Keratinocyte (primary cell): ENCODE results near the gene LMBR1. TPM values are rescaled to one million over a fixed set of nuclear protein-coding genes. Genes with fewer than 3 reads are reported as not detected.

Experiments
- DNase-seq: peaks from one replicate; pipeline ENCODE4 v3.0.0-alpha.2; 2011; ENCODE audit warnings: low read depth, missing footprints, low spot score
- FAIRE-seq: peaks from 2 replicates; lab custom pipeline; 2011; peaks lifted over from hg19 to GRCh38; lab: Jason Lieb, UNC
- H2AFZ ChIP-seq: 2 replicates; pipeline ENCODE4 v1.6.0; 2012; ENCODE audit warnings: low read length, control low read depth, inconsistent platforms; ENCODE audit not compliant: control insufficient read depth
- H3K27ac ChIP-seq: 2 replicates; pipeline ENCODE4 v1.5.1; 2011; ENCODE audit warnings: low read length; ENCODE audit not compliant: control insufficient read depth, insufficient read depth
- H3K27me3 ChIP-seq: 3 replicates; pipeline ENCODE4 v1.6.0; 2011; ENCODE audit warnings: low read length; ENCODE audit not compliant: control insufficient read depth, insufficient read depth; ENCODE audit errors: extremely low read depth
- H3K36me3 ChIP-seq, 2 experiments: 2 replicates in 1 of 2; 3 replicates in 1 of 2; pipeline ENCODE4 v1.5.1; 2011; ENCODE audit warnings: low read length in 2 of 2, mild to moderate bottlenecking in 1 of 2; ENCODE audit not compliant: control insufficient read depth in 2 of 2, insufficient read depth in 2 of 2; ENCODE audit errors: extremely low read depth in 1 of 2
- H3K4me1 ChIP-seq: 3 replicates; pipeline ENCODE4 v1.5.1; 2011; ENCODE audit warnings: low read length; ENCODE audit not compliant: control insufficient read depth, insufficient read depth; ENCODE audit errors: extremely low read depth
- H3K4me2 ChIP-seq: 3 replicates; pipeline ENCODE4 v1.6.0; 2011; ENCODE audit warnings: low read depth, low read length; ENCODE audit not compliant: control insufficient read depth, insufficient read depth; ENCODE audit errors: extremely low read depth
- H3K4me3 ChIP-seq, 3 experiments: fragments of 200-600 bp in 1 of 3; sonication (generic) in 1 of 3; 2 replicates in 2 of 3; 3 replicates in 1 of 3; pipeline ENCODE4 v1.5.1; 2011 to 2016; ENCODE audit warnings: low read length in 3 of 3, mild to moderate bottlenecking in 3 of 3, control low read depth in 2 of 3, inconsistent platforms in 1 of 3, low read depth in 1 of 3, mixed read lengths in 1 of 3, mixed run types in 1 of 3, moderate library complexity in 1 of 3; ENCODE audit not compliant: control insufficient read depth in 2 of 3, insufficient read depth in 2 of 3; ENCODE audit errors: extremely low read depth in 1 of 3
- H3K79me2 ChIP-seq: 2 replicates; pipeline ENCODE4 v1.6.0; 2012; ENCODE audit warnings: low read length; ENCODE audit not compliant: control insufficient read depth, insufficient read depth
- H3K9ac ChIP-seq: 3 replicates; pipeline ENCODE4 v1.6.0; 2011; ENCODE audit warnings: low read length; ENCODE audit not compliant: control insufficient read depth, insufficient read depth; ENCODE audit errors: extremely low read depth
- H3K9me1 ChIP-seq: 3 replicates; pipeline ENCODE4 v1.6.0; 2011; ENCODE audit warnings: low read length; ENCODE audit not compliant: control insufficient read depth, insufficient read depth; ENCODE audit errors: extremely low read depth
- H3K9me3 ChIP-seq: 2 replicates; pipeline ENCODE4 v1.5.1; 2012; ENCODE audit warnings: low read depth, low read length; ENCODE audit not compliant: control insufficient read depth
- H4K20me1 ChIP-seq: 3 replicates; pipeline ENCODE4 v1.6.0; 2011; ENCODE audit warnings: low read length; ENCODE audit not compliant: control insufficient read depth, insufficient read depth; ENCODE audit errors: extremely low read depth
- CTCF ChIP-seq, 3 experiments: IDR thresholded peaks in 1 of 3; conservative IDR thresholded peaks in 1 of 3; optimal IDR thresholded peaks in 1 of 3; 2 replicates in 2 of 3; 3 replicates in 1 of 3; pipeline versions ENCODE3 to v1.5.1; 2011; ENCODE audit warnings: low read length in 3 of 3, mild to moderate bottlenecking in 3 of 3, moderate library complexity in 2 of 3, control low read depth in 1 of 3, inconsistent platforms in 1 of 3; ENCODE audit not compliant: insufficient read depth in 2 of 3; ENCODE audit errors: extremely low read depth in 1 of 3
- EZH2 ChIP-seq: IDR thresholded peaks from one replicate; pipeline ENCODE4 v1.6.1; 2012; ENCODE audit warnings: inconsistent platforms, mild to moderate bottlenecking, low read length, moderate library complexity
- dilution Hi-C: fragments of 300-500 bp; cut with MboI; formaldehyde crosslinking; loops from one replicate; pipeline ENCODE4 v1.7.0; 2020; ENCODE audit warnings: low sequenced_read_pairs; ENCODE audit not compliant: extremely low pct_ligation_motif_present
- polyA minus RNA-seq, 3 experiments: library from RNA; depleted of rRNA, polyadenylated mRNA; stranded (reverse); fragments of >200 nt; gene quantifications; 1 replicate in 1 of 3; 2 replicates in 1 of 3; 3 replicates in 1 of 3; pipeline ENCODE4 v1.2.3, GENCODE V29; 2011
- polyA plus RNA-seq, 5 experiments: library from polyadenylated mRNA; depleted of rRNA in 3 of 5; stranded (reverse) in 3 of 5; stranded (forward) in 1 of 5; unstranded in 1 of 5; fragments of >200 nt; gene quantifications; 1 replicate in 1 of 5; 2 replicates in 3 of 5; 3 replicates in 1 of 5; pipeline versions ENCODE4 v1.2.1 to v1.2.3, GENCODE V29; 2011 to 2012; ENCODE audit warnings: missing spikeins in 2 of 5, low read depth in 1 of 5, low replicate concordance in 1 of 5

LMBR1 gene, protein sequence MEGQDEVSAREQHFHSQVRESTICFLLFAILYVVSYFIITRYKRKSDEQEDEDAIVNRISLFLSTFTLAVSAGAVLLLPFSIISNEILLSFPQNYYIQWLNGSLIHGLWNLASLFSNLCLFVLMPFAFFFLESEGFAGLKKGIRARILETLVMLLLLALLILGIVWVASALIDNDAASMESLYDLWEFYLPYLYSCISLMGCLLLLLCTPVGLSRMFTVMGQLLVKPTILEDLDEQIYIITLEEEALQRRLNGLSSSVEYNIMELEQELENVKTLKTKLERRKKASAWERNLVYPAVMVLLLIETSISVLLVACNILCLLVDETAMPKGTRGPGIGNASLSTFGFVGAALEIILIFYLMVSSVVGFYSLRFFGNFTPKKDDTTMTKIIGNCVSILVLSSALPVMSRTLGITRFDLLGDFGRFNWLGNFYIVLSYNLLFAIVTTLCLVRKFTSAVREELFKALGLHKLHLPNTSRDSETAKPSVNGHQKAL
- 18.5 to 30.2 TPM (median 29.9 TPM) in 3 replicates for polyA plus RNA-seq
- 10.9 TPM for polyA plus RNA-seq (2011; ENCODE audit: low read depth)
- polyA plus RNA-seq (2011; cell fraction: cytosol; rRNA removed): 16.9 and 36.5 TPM in 2 replicates
- 34.4 and 36.4 TPM in 2 replicates for polyA plus RNA-seq (2011; cell fraction: nucleus; rRNA removed)
- polyA plus RNA-seq (2012; ENCODE audit: low replicate concordance): 20.1 and 24.6 TPM in 2 replicates
- 22.8 to 61.5 TPM (median 42.7 TPM) in 3 replicates for polyA minus RNA-seq
- 36.3 TPM for polyA minus RNA-seq (2011; cell fraction: cytosol; rRNA and poly(A)+ RNA removed)
- polyA minus RNA-seq (2011; cell fraction: nucleus; rRNA and poly(A)+ RNA removed): 54.2 and 95.6 TPM in 2 replicates

- H3K36me3 ChIP-seq: no peaks in the 10 kb centered on the region
- no peaks in the 10 kb centered on the region for H4K20me1 ChIP-seq
- H3K9me1 ChIP-seq: no peaks in the 10 kb centered on the region
- peak within 1 kb of the TSS; percentile 93 for H2AFZ ChIP-seq
- dilution Hi-C loops: no loop called here
- peaks cover 29% of the 10 kb centered on the region for H3K79me2 ChIP-seq
- peak within 1 kb of the TSS; percentile 97 for H3K4me2 ChIP-seq
- H3K27me3 ChIP-seq: no peaks in the 10 kb centered on the region
- H3K9me3 ChIP-seq: no peaks in the 10 kb centered on the region
- H3K4me3 ChIP-seq: peak within 1 kb of the TSS; percentile 81 to 95 (median 85)
- H3K27ac ChIP-seq: peak within 1 kb of the TSS; percentile 87
- peaks cover 8% of the 10 kb centered on the region for H3K4me1 ChIP-seq
- TF ChIP-seq EZH2: no peak
- peak; percentile 29 to 61 (median 61) for TF ChIP-seq CTCF (optimal IDR thresholded peaks at IDR 0.05 in 1 of 3, IDR thresholded peaks at IDR 0.05 in 1 of 3, conservative IDR thresholded peaks at IDR 0.05 in 1 of 3; ENCODE audit: extremely low read depth in 1 of 3, insufficient read depth in 2 of 3, low read length in 3 of 3)
- FAIRE-seq: no peak
- peak; percentile 62 for DNase-seq
- peak within 1 kb of the TSS; percentile 92 for H3K9ac ChIP-seq
These were observed at the start of gene LMBR1 for GRCh38 chr7:156892821-156893706. LMBR1 (minus strand) TSS chr7:156893183; CDS start chr7:156892993, 190 bp downstream.

GRCh38 chr7:156942708-156943090 lies 49.7 kb upstream of the LMBR1 start:
- H4K20me1 ChIP-seq: no peaks in the 10 kb centered on the region
- no peak for DNase-seq
- peak overlapping the region; percentile 41 for H2AFZ ChIP-seq
- no peaks in the 10 kb centered on the region for H3K27me3 ChIP-seq
- H3K36me3 ChIP-seq: no peaks in the 10 kb centered on the region
- TF ChIP-seq CTCF (optimal IDR thresholded peaks at IDR 0.05 in 1 of 3, IDR thresholded peaks at IDR 0.05 in 1 of 3, conservative IDR thresholded peaks at IDR 0.05 in 1 of 3; ENCODE audit: extremely low read depth in 1 of 3, insufficient read depth in 2 of 3, low read length in 3 of 3) (no peak), EZH2 (no peak)
- no peak overlapping the region for H3K4me3 ChIP-seq
- peaks cover 6% of the 10 kb centered on the region for H3K9me3 ChIP-seq
- H3K4me2 ChIP-seq: peak overlapping the region; percentile 30
- peaks cover 11% of the 10 kb centered on the region for H3K4me1 ChIP-seq
- H3K27ac ChIP-seq: no peak overlapping the region
- H3K79me2 ChIP-seq: no peaks in the 10 kb centered on the region
- H3K9ac ChIP-seq: no peak overlapping the region
- no peaks in the 10 kb centered on the region for H3K9me1 ChIP-seq
- no peak for FAIRE-seq
- dilution Hi-C loops: no loop called here
